HL-60/S4 treated with phorbol 12-myristate 13-acetate at 8.2 ng/mL for 4 days and 3 days (cell line): ENCODE results near the gene C14orf132.
"Not testable (repeated sequence)": the region's sequence is repeated elsewhere in the genome, so short reads cannot be mapped to it uniquely, and the experiment has no call there.

Experiments used
- in situ Hi-C: fragments of 300-500 bp; cut with MboI; formaldehyde crosslinking; loops from 2 replicates; pipeline ENCODE4 v1.15.0; 2022; ENCODE audit warnings: low sequenced_read_pairs

Gene C14orf132

DNA sequence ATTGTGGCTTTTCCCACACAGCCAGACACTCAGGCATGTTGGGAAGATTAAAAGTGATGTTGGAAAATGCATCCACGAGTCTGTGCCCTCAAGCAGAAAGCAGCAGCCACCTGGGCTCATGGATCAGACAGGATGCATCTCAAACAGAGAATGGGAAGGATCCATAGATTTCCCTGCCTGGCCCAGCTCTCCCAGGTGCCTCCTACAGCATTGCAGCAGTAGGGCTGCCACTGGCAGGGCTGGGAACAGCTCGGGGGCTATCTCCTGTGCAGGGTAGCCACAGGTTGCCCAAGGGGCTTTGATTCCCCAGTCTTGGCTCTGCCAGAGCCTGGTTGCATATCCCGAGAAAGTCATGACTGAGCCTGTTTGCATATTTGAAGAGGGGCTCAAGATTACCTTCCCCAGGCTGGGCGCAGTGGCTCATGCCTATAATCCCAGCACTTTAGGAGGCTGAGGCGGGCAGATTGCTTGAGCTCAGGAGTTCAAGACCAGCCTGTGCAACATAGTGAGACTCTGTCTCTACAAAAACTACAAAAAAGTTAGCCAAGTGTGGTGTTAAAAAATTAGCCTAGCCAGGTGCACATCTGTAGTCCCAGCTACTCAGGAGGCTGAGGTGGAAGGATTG lies 19.5 kb downstream of the C14orf132 start:
- in situ Hi-C loops = no loop called here

DNA sequence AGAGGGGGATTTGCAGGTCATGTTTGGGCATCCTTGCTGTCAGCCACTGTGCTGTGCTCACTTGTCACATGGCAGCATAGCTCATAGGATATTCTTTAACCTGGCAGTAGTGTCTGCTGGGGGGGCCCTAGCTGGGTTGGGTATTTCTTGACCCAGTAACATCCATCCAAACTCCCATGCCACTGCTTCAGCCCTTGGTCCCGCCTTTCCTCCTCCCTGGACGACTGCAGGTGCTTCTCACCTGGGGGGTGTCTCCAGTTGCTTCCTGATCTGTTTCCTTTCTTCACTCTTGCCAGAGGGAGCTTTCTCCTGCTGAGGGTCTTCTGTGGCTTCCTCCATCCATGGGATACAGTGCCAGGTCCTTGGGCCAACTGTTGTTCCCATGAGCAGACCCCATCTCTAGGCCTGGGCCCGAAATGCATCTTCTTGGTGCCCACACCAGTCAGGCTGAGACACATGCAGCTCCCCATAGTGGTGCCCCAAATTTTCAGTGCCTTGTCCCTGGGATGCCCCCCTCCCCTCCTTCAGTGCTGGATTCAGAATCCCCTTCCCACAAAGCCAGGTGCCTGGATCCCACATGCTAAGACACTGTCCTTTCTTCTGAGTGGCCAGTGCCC lies 20.5 kb downstream of the C14orf132 start:
- in situ Hi-C loops = no loop called here

DNA sequence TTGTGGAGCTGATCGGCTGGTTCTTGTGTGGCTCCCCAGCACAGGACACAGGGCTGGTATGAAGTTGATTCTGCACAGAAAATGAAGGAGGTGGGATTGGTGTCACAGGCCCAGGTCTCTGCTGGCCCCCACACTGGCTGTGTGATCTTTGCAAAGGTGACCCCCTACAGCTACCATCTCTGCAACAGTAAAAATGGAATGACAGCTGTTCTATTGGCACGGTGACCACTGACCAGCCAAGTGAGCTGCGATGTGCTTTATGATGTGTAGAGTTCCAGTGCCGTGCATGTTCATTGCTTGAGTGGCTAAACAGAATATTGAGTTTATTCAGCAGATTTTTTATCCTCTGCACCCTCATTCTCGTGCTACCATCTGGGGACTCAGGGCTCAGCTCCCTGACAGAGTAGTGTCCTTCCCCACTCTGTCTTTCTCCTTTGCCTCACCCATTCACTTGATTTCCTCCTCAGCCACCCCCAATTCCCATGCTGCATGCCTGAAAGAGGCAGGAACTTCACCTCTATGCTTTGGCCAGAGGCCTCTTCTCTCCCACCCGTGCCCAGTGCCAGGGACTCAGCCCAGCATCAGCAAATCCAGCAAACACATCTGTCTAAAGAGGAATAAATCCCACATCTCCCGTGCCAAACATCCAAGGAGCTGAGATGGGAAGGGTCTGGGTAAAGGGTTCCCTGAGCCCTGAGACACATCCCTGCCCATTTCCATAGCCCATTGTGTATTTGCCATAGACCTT lies 21.2 kb downstream of the C14orf132 start:
- in situ Hi-C loops = no loop called here

DNA sequence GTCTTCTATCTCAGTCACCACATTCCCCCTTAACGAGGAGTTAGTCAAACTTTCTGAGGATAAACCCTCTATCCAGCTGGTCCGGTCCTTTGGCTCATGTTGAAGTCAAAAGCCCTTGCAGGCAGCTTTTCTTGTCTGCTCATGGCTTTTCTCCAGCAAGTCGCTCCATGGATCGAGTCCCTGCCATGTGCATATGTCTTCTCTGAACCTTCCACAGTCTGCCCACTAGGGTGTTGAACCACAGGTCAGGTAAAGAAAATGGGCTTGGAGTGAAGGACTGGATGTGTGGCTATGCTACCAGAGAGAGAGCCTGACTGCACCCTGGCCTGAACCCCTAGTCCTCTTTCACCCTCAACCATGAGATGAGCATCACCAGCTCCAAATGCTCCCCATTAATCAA lies 22.8 kb downstream of the C14orf132 start:
- in situ Hi-C loops = no loop called here

DNA sequence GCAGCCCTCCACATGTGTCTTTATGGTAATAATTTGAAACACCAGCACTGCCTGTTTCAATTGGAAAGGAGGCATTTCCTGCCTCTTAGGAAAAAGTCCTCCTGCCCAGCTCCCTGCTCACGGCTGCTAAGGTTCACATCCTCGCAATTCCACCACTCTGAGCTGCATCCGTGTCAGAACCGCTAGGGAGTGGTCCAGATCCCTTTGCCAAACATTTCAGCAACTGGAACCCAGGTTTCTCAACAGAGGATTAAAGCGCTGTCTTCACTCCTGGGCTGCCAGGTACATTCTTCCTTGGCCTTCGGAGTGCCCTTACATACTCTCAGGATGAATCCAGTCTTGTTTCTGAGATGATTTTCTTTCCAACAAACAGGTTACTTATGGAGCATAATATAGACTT lies 23.3 kb downstream of the C14orf132 start:
- in situ Hi-C loops = no loop called here

DNA sequence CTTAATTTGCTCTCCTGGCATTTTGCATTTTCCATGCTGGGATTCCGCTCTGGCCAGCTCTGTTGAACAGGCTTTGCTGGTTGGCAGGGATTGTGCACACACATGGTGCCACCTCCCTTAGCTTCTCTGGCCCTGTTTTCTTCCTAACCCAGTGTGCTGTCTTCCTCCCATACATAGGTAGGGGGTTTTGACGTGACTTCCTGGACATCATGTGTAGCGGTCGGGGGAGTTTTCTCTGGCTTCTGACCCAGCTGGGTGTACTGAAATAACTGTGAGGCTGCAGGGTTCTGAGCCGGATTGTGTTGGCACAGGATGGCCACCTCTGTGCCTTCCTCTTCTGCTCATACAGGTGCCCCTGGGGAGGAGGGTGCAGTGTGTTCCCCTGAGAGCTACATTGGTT lies 25.7 kb downstream of the C14orf132 start:
- in situ Hi-C loops = no loop called here

DNA sequence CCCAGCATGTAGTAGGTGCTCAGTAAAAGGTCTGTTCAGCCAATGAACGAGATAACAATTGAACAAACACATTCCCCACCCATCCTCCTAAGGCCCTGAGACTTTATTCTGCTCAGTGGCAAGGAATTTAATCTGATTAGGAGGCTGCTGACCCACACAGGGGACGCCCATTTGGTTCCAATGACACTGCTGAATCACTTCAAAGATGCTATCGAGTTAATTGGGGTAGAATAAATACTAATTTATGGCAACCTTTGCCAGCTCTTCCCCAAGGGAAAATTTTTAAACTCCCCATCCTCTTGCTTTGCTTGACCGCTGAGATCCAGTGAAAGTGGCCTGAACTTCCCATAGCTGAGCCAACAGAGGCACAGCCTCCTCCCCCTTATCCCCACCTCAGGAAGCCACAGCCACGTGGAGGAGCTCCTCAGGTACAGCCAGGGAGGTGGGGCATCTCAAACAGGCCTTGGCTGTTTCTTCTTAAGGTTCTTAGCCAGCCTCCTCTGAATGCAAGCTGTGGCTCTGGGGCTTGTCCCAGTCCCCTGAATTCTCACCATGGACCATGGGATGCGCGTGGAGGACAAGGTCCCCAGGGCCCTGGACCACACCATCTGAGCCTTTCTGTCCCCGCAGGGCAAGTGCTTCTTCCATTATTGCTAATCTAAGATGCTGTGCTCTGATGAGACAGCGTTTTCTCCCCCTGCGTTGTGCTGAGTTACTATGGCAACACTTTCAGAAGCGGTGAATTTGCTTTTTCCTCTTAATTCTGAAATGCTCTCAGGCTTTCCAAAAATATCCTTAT lies 26.7 kb downstream of the C14orf132 start:
- in situ Hi-C loops = no loop called here

DNA sequence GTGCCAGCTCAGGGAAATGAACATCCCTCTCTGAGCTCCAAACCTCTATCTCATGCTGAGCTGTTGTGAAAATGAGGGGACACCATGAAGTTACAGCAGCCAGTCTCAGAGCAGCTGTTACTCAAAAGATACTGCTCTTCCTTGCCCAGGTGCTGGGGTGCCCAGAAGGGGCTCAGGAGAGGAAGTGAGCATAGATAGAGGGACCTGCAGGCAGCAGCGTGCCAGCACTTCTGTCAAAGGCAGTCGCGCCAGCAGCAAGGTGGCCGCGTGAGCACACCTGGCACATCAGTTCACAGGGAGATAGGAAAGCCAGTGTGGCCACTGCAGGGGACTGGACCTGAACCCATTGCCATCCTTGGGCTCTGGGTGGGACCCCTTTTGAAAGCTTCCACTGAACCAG lies 27.8 kb downstream of the C14orf132 start:
- in situ Hi-C loops = no loop called here

DNA sequence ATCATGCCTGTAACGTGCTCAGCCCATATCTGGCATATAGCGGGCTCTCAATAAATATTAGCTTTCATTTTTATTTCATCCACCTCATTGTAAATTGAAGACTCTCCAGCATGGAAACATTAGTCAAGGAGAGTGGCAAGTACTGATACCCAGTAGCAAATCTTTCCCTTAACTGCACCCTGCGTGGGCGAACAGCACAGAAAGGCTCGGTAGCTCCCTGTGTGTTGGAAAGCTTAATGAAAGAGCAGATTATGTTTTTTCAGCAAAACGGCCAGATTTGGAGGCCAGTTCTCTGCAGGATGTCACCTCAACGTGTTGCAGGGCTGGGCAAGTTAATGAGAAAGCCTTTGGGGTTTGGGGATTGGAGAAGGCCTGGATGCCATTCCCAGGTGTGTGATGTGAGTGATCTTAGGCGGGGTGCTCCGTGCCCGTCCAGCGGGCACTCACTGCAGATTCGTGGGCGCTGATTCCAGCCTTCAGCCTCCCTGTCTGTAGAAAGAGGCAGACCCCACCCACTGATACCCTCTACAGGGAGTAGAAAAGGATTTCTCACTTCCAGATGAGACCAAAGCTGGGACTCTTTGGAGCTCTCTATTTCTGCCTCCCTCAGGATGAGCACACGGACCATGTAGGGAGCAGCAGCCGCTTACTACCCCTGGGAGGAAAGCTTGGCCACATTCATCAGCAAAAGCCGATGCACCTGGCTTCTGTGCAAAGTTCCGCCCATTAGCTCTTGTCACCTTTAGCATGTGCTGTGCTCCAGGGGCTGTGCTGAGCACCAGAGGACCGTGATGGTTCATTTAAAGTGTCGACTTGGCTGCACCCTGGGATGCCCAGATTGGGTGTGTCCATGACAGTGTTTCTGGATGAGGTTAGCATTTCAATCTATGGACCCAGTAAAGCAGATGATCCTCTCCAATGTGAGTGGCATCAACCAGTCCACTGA lies 29.1 kb downstream of the C14orf132 start:
- in situ Hi-C loops = no loop called here

DNA sequence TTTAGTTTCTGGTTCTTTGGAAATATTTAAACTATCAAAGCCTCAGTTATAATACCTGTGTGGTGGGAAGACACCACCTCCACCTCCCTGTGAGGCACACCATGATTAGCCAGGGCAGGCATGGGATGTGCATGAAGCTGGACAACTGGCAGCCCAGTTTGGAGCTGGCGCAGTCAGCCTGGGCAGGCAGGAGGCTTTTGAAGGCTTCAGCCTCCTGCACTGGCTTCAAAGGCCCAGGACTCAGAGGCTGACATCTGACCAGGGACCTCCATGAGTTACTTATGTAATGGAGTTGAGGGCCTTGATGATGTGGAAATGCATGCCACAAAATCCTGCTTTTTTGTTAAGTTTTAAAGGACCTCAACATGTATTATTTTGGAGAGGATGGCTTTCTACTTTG lies 30.3 kb downstream of the C14orf132 start:
- in situ Hi-C loops = no loop called here

DNA sequence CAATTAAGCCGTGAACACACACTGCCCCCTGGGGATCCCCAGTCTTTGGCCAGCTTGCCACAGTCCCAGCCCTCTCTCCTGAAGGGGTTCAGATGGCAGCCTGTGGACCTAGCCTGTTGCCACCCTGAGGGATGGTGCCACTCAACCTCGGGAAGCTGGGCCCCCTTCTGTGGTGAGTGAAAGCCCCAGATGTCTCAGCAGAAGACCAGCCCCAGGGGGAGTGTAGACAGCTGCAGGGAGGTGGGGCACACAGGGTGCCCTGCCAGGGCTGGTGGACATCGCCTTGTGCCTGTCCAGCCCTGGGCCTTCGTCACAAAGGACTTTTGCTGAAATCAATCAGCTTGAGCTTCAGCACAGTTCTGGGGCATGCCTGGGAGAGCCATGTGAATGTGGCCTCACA lies 32.4 kb downstream of the C14orf132 start:
- in situ Hi-C loops = no loop called here

DNA sequence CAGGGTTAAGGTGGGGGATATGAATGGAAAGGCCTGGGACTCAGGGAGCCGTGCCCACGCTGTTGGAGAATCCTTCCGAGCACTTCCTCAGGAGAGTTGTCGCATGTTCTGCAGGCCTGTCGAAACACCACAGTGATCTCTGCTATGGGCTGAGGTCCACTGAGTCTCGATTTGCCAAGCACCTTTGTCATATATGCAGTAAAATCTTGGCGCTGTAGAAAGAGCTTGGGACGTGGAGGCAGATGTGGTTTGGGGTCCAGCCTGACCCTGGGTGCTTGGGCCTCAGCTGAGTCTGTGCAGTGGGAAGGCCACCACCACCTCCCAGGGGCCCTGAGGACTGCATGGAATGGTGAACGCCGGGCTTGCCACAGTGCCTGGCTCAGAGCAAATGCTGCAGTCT lies 32.9 kb downstream of the C14orf132 start:
- in situ Hi-C loops = no loop called here

DNA sequence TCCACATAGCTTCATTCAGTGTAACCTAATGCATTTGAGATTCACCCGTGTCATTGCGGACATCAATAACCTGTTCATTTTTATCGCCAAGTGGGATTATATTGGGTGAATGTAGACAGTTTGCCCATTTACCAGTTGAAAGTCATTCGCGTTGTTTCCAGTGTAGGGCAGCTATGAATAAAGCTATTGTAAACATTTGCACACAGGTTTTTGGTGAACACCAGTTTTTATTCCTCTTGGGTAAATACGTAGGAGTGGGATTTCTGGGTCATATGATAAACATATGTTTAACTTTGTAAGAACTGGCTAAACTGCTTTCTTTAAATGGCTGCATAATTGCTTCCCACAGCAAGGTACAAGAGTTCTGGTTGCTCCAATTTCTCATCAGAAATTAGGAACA lies 33.6 kb downstream of the C14orf132 start:
- in situ Hi-C loops = no loop called here

DNA sequence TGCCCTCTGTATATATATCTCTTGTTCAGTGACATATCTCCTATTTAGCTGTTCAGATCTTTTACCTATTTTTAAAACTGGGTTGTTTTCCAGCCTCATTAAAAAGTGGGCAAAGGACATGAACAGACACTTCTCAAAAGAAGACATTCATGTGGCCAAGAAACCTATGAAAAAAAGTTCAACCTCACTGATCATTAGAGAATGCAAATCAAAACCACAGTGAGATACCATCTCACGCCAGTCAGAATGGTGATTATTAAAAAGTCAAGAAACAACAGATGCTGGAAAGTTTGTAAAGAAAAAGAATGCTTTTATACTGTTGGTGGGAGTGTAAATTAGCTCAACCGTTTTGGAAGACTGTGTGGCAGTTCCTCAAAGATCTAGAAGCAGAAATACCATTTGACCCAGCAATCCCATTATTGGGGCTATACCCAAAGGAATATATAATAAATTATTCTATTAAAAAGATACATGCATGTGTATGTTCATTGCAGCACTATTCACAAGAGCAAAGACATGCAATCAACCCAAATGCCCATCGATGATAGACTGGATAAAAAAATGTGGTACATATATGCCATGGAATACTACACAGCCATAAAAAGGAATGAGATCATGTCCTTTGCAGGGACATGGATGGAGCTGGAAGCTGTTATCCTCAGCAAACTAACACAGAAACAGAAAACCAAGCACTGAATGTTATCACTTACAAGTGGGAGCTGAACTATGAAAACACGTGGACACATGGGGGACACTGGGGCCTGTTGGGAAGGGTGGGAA lies 34.3 kb downstream of the C14orf132 start:
- in situ Hi-C loops = not testable (repeated sequence)

DNA sequence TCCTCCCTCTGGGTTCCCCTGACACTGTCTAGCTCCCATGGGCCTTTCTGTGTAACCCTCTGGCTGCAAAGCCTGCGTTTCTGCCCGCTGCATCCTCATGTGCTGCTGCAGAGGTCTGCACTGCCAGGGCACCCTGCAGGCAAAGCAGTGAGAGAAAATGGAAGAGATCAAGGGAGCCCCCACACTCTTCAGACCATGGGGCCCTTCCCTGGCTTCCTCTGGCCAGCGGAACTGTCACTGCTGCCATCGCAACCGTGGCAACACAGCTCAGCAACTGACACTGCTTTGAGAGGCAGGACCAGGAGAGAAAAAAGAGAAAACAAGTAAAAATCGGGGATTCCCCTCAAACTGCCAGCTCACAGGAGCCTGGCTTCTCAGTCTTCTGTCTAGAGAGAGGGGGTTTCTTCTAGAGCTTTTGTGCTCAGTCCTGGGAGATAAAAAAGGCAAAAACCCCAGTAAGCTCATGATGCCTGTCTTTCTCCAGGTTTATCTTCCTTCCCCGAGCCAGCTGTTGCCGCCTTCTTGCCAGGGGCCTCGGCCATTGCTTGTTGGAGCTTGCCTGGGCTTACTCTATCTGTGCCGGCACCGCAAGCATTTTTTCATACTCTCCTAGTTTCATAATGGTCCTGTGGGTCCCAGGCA lies 38.9 kb downstream of the C14orf132 start:
- in situ Hi-C loops = loop anchor here (25.0 kb wide), 1 partner anchor 359 kb away; no protein-coding TSS in a partner anchor

DNA sequence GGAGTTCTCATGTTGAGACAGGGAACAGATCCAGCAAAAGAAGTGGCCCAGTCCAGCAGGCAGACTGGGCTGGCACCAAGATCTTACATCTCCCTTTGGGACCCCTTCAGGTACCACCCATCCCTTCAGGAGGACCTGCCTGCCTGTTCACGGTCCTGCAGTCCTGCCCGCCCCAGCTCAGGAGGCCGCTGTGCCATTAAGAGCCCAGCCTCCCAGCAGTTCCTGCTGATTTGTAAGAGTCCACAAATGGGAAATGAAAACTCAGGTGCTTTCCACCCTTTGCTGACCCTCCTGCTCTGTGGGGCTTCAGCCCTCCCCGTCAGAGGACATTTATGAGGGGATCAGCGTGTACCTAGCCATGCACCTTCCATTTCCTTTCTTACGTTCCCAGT lies 39.5 kb downstream of the C14orf132 start:
- in situ Hi-C loops = loop anchor here (25.0 kb wide), 1 partner anchor 359 kb away; no protein-coding TSS in a partner anchor

DNA sequence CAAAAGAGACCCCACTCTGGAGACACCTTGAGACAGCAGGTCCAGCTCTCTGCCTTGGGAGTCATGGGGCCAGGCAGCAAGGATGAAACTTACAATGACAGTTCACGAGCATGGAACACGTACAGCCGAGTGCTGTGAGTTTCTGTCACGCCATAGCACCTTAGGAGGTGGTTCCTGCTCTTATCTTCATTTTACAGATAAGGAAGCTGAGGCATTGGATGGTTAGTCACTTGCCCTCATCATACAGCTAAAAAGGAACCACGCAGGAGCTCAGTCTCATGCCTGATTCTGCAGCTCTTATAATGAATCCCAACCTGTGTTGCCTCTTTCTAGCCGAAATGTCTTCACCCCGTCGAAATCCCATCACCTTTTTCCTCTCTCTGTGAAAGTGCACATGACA lies 39.9 kb downstream of the C14orf132 start:
- in situ Hi-C loops = loop anchor here (25.0 kb wide), 1 partner anchor 358 kb away; no protein-coding TSS in a partner anchor

DNA sequence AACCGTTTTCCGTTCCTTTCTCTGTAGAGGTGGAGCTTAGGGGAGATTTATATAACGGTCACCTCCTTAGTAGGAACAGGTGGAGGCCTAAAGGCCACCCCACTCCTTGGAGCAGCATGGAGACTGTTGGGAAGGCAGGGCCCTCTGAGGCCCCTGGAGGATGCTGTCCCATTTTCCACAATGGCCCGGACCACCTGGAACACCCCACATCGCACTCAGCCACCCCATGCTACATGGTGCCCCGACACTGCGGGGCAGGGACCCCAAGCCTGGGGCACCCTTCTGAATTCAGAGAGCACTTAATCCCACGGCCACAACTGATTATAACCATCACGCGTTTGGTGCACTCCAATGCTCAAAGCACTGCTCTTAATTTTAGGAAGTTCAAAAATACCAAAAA lies 41.4 kb downstream of the C14orf132 start:
- in situ Hi-C loops = loop anchor here (25.0 kb wide), 1 partner anchor 357 kb away; no protein-coding TSS in a partner anchor

DNA sequence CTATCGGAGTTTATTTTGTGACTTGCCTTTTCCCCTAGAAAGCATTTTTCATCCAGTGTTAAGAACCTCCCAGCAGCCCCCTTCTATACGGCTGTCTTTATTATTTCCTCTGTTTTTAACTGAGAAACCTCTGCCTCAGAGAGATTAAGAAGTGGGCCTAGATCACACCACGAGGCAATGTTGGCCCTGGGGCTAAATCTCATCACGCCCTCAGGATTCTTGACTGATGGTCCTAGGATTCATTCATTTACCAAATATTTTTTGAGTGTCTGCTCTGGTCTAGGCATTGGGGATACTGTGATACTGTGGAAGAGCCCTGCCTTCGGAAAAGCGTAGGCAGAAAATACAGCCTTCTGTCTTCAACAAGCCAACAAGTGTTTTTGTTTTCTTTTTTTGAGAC lies 42.1 kb downstream of the C14orf132 start:
- in situ Hi-C loops = loop anchor here (25.0 kb wide), 1 partner anchor 356 kb away; no protein-coding TSS in a partner anchor
